HL-60 (cell line): ENCODE results near the gene CCDC88B.

Experiments
- DNase-seq, 2 experiments: peaks; one replicate each; pipeline ENCODE4 v3.0.0-alpha.2; 2010 to 2020; ENCODE audit warnings: low read depth in 1 of 2, low spot score in 1 of 2
- H3K27ac ChIP-seq: fragments of 250-450 bp; sonication (Bioruptor Pico); replicated peaks from 2 replicates; pipeline ENCODE4 v1.5.1; 2020; ENCODE audit warnings: mild to moderate bottlenecking, moderate library complexity
- H3K27me3 ChIP-seq: fragments of 250-450 bp; sonication (Bioruptor Pico); 2 replicates; pipeline ENCODE4 v1.5.1; 2021; ENCODE audit warnings: mild to moderate bottlenecking, moderate library complexity; ENCODE audit not compliant: insufficient read depth, poor library complexity, severe bottlenecking
- H3K4me3 ChIP-seq: replicated peaks from 2 replicates; pipeline ENCODE4 v1.5.1; 2011; ENCODE audit warnings: mild to moderate bottlenecking, control low read depth, low read length; ENCODE audit not compliant: insufficient read depth
- GABPA ChIP-seq: IDR thresholded peaks from 2 replicates; pipeline ENCODE4 v1.6.1; 2012; ENCODE audit warnings: low read depth
- POLR2AphosphoS5 ChIP-seq: IDR thresholded peaks from 2 replicates; pipeline ENCODE4 v1.6.1; 2012; ENCODE audit warnings: low read depth
- SPI1 ChIP-seq: IDR thresholded peaks from 2 replicates; pipeline ENCODE4 v1.6.1; 2012; ENCODE audit warnings: low read depth, mild to moderate bottlenecking, borderline replicate concordance
- TF ChIP-seq, protein P1 (sequence below): IDR thresholded peaks from one replicate; pipeline ENCODE4 v1.5.1; 2011; ENCODE audit warnings: low read length, control low read depth, inconsistent platforms; ENCODE audit not compliant: insufficient read depth
- TF ChIP-seq, protein P2 (sequence below): IDR thresholded peaks from 2 replicates; pipeline ENCODE4 v1.6.1; 2012; ENCODE audit warnings: low read depth; ENCODE audit not compliant: insufficient replicate concordance

The CCDC88B gene

DNA sequence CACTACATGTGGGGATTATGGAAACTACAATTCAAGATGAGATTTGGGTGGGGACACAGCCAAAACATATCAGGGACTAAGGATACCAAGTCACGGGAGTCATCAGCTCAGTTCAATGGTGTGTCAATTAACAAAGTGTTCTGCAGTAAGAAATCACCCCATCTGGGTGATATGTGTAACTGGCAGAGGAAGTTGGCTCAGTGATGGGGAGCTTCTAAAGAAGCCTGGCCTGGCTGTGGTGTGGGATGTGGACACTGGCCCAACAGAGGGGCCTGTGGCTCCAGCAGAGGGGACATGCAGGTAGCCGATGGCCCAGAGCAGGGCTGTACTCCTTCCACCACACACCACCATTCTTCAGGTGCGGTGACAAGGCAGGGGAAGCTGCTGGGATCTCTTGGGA is 50.6 kb downstream of the CCDC88B start:
- TF ChIP-seq SPI1 (peak; percentile 53; the same call in 1 of the 2 replicates), GABPA (no peak), POLR2AphosphoS5 (no peak)
- TF ChIP-seq, protein P1, sequence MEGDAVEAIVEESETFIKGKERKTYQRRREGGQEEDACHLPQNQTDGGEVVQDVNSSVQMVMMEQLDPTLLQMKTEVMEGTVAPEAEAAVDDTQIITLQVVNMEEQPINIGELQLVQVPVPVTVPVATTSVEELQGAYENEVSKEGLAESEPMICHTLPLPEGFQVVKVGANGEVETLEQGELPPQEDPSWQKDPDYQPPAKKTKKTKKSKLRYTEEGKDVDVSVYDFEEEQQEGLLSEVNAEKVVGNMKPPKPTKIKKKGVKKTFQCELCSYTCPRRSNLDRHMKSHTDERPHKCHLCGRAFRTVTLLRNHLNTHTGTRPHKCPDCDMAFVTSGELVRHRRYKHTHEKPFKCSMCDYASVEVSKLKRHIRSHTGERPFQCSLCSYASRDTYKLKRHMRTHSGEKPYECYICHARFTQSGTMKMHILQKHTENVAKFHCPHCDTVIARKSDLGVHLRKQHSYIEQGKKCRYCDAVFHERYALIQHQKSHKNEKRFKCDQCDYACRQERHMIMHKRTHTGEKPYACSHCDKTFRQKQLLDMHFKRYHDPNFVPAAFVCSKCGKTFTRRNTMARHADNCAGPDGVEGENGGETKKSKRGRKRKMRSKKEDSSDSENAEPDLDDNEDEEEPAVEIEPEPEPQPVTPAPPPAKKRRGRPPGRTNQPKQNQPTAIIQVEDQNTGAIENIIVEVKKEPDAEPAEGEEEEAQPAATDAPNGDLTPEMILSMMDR: no peak
- TF ChIP-seq, protein P2, sequence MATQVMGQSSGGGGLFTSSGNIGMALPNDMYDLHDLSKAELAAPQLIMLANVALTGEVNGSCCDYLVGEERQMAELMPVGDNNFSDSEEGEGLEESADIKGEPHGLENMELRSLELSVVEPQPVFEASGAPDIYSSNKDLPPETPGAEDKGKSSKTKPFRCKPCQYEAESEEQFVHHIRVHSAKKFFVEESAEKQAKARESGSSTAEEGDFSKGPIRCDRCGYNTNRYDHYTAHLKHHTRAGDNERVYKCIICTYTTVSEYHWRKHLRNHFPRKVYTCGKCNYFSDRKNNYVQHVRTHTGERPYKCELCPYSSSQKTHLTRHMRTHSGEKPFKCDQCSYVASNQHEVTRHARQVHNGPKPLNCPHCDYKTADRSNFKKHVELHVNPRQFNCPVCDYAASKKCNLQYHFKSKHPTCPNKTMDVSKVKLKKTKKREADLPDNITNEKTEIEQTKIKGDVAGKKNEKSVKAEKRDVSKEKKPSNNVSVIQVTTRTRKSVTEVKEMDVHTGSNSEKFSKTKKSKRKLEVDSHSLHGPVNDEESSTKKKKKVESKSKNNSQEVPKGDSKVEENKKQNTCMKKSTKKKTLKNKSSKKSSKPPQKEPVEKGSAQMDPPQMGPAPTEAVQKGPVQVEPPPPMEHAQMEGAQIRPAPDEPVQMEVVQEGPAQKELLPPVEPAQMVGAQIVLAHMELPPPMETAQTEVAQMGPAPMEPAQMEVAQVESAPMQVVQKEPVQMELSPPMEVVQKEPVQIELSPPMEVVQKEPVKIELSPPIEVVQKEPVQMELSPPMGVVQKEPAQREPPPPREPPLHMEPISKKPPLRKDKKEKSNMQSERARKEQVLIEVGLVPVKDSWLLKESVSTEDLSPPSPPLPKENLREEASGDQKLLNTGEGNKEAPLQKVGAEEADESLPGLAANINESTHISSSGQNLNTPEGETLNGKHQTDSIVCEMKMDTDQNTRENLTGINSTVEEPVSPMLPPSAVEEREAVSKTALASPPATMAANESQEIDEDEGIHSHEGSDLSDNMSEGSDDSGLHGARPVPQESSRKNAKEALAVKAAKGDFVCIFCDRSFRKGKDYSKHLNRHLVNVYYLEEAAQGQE: no peak
- peak in 1 of 2 experiments; percentile 60 for DNase-seq
- Histone ChIP-seq H3K27ac (peak overlapping the region; percentile 50), H3K4me3 (no peak overlapping the region), H3K27me3 (no peaks in the 10 kb centered on the region)

DNA sequence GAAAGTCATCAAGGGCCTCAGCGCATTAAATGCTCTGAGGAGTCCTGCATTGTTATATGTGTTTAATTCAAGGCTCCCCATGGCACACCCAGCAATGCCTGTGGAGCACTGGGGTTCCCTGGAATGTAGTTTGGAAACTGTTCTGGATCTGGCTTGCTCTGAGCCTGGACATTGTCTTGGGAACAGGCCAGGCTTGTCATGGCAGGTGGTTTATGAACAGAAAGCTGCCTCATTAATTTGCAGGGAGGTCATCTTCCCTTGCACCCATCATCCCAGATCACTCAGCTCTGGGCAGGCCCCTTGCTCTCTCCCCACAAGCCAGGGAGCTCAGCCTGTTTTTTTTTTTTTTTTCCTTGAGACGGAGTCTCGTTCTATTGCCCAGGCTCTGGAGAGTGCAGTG is 51.8 kb downstream of the CCDC88B start:
- Histone ChIP-seq H3K27ac (no peak overlapping the region; the same call in 1 of the 2 replicates), H3K27me3 (no peaks in the 10 kb centered on the region), H3K4me3 (no peak overlapping the region)
- no peak for DNase-seq
- TF ChIP-seq GABPA (no peak), SPI1 (no peak), POLR2AphosphoS5 (no peak)
- TF ChIP-seq, protein P1: no peak
- TF ChIP-seq, protein P2: no peak

DNA sequence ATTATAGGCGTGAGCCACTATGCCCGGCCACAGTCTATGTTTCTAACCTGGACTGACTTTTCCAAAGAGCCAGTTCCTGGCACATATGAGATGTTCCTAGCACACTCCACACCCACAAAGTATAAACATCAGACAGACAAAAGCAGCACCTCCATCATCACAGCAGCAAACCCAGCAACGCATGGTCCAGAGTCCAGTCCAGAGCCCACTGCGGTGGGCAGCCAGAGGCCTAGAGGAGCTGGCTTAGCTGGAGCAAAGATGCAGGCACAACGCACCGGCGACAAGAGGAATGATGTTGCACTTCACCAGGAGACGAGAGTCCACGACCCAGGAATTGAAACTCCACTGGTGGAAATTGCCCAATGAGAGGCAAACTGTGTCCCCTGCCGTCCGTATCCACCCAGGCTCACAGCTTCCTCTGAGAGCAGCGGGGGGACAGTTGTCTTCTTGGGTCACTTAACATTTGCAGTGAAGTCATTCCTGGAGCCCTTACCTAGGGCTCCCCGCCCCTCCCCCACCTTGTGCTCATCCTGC is 55.6 kb downstream of the CCDC88B start:
- no peak overlapping the region for H3K27ac ChIP-seq
- TF ChIP-seq SPI1: no peak
- no peak for TF ChIP-seq GABPA
- TF ChIP-seq, protein P2: no peak
- TF ChIP-seq POLR2AphosphoS5: no peak
- TF ChIP-seq, protein P1: no peak

More for the DNA sequence above, 55.6 kb downstream of the CCDC88B start:
- no peak for DNase-seq
- Histone ChIP-seq H3K4me3 (no peak overlapping the region), H3K27me3 (no peaks in the 10 kb centered on the region)
